KG1 (cell line): ENCODE data around the gene ARHGAP42.
A peak's percentile ranks its signal among the peaks of the same experiment; 100 is the strongest.

Source experiments
- DNase-seq: peaks from one replicate; lab custom pipeline; 2025; lab: John Stamatoyannopoulos, UW

The ARHGAP42 gene

GRCh38 chr11:100835854-100836253, 148.8 kb downstream of the ARHGAP42 start:
- no peak for DNase-seq

DNA sequence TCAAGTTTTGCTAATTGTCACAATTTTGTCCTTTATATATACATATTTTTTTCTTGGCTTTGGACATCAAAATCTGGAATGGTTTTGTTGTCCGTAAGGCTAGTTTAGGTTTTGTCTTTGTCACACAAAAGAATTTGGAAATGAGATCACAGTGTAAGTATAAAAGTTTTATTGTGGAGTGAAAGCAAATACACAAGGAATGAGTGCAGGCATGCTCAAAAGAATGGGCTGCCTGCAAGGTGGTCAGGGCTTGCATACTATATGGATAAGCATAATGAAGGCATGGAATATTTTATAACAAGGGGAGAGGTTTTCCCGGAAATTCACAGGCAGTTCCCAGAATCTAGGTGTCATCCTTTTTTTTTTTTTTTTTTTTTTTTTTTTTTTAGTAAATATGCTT, 150.2 kb downstream of the ARHGAP42 start:
- DNase-seq = no peak

GRCh38 chr11:100841711-100842407, 154.8 kb downstream of the ARHGAP42 start:
- DNase-seq = no peak

DNA sequence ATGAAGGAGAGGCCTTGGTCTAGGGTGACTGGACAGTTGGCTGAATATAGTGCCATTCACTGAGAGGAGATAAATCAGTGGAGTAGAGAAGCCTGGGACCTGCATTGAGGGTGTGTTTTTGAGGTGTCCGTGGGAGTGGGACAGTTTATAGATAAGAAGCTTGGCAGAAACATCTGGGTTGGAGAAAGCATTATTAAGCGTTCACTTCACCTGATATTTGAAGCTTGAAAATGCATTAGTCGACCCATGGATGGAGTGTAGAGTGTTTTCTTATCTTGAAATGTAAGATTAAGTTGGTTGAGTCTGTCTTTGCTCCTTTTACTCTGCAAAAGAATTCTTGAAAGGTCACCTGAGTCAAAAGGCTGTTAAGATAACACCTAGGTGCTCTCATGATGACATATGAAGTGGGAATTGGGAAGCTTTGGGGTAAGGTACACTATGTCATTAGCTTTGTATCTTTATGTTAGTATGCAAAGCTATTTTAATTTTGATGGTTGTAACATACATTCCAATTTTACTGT, 160.7 kb downstream of the ARHGAP42 start:
- no peak for DNase-seq

DNA sequence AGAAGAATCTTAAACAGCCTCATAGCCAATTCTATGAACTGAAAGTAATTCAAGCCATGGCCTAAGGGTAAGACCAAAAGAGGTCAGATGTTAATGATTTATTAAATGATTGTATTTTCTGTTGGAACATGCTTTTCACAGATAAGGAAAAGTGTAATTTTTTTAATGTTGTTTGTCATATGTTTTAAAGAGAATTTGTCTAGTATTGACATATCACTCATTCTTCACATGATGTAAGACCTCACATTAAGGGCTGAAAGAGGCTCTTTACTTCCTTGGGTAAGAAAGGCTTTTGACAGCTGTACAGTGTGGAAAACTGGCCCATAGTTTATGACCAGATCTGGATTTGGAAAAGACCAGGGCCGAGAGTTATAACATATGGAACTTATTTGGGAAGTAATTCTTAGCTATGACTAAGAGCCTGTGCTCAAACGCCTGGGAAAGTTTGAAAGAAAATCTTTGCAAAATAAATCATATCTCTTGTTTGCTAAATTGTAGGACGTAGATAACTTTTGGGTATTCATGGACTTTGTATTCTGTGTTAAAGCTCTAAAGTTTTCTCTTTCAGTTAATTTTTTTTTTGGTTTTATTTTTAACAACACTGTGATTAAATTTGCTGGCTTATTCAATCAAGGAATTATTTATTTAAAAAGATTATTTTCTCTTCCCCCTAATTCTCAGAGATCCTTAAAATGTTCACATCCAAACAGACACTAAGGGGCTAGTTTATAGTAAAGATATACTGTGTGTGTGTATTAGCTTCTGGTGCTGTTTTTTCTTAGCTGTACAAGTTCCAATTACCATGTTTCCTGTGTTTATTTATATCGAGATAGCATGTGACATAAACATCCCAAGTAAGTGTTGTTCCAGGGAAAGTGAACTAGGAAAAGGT, 162.2 kb downstream of the ARHGAP42 start:
- no peak for DNase-seq

DNA sequence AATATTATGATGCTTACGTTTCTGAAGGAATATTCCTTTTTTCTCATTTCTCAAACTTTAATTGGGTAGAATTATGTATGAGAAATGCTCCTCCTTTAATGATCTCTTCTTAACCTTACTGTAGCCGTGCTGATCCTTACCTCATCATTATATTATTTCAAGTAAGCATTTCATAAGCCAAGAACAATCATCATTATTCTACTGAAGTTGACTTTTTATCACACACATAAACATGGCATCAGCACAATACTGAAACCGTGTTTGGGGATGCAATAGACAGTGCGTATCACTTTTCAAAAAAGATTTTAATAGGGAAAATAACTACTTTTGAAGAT, 162.8 kb downstream of the ARHGAP42 start:
- no peak for DNase-seq

GRCh38 chr11:100851147-100851546, 164.1 kb downstream of the ARHGAP42 start:
- no peak for DNase-seq

- DNase-seq = no peak
Measured at GRCh38 chr11:100851584-100852152, 164.6 kb downstream of the ARHGAP42 start.

DNA sequence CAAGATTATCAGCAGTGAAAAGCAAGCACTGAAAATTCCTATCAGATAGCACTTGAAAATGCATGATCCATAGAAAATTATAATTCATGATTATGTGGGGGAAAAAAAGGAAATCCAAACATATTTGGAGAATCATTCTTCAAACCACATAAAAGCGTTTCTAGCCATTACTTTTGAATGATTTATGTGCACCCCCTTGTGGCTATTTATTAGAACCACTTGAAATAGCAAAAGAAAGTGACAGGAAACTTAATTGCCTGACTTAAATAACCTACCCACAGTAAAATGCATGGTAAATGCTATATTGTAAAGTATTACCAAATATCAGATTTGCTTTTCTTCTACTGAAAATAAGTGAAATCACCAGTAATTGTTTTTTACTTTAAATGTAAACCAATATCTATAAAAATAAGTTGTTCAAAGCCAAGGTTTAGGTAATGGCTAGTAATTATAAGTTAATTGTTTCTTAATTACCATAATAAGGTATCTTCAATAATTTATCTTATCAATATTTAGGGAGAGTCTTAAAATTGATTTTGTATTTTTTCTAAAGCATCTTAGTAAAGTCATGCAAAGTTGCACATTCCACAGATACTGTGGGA, 168.5 kb downstream of the ARHGAP42 start:
- peak; percentile 23 for DNase-seq

DNA sequence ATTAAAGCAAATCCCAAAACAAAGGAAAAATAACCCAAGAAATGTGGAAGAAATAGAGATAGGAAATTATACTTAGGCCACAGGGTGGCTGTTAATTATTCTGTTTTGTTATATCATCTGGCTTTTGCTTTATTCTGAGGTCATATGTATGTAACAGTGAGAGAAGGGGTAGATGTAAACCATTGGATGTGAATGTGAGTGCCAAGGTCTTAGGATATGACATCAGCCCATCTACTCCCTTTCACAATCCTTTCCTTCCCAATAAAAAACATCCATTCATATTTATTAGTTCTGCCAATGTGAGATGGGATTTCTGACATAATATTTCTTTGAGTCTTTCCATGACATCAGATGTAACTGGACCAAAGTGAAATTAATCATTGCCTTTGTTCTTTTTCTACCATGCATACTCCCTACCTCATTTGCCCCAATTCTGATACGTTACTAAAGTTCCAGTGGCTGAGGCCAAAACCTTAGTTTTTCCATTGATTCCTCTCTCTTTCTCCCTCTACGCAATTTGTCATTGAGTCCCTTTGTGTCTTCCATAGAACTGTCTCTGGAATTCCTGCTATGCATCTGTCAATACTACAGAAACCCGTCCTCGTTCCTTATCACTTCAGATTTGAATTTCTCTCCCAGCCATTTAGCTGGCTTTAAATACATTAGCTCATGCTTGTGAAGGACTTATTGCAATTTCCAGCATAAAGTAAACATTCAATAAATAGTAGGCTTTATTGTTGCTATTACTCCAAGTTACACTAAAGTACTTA, 170.3 kb downstream of the ARHGAP42 start:
- no peak for DNase-seq

- DNase-seq = no peak
Measured at GRCh38 chr11:100860318-100861155, 173.4 kb downstream of the ARHGAP42 start.

- DNase-seq = no peak
Measured at GRCh38 chr11:100861212-100861611, 174.1 kb downstream of the ARHGAP42 start.

DNA sequence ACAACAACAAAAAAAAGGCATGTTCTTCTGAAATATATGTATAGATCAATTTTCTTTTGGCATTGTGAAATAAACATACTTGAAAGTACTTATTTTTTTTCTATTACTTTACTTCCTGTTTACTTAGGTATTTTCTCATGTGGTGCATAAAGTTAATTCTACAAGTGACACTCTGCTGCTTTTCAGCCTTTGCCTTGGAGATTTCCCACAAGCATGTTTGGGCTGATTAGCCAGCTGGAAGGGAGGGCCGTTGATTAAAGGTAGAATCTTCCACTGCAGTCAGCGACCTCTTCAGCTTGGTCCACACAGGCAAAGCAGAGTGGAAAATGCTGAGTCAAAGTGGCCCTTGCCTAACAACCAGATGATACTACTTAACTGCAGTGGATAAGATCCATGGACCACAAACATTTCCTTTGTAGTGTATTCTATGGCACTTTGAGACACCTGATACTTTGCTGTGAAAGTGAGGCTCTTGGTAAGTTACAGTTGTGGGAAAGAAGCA, 176.0 kb downstream of the ARHGAP42 start:
- DNase-seq = peak; percentile 32

DNA sequence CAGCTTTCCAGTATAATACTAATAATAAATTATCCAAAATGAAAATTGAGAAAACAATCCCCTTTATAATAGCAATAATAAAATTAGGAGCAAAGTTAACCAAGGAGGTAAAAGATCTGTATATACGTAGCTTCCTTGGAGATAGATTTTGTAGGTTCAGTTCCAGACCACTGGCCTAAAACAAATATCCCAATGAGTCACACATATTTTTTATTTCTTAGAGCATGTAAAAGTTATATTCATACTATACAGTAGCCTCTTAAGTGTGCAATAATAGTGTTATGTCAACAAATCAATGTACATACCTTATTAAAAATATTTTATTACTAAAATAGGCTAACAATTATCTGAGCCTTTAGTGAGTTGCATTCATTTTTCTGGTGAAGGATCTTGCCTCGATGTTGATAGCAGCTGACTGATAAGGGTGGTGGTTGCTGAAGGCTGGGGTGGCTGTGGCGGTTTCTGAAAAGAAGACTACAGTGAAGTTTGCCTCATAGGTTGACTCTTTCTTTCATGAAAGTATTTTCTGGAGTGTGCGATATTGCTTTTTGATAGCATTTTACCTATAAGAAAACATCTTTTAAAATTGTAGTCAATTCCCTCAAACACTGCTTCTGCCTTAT, 178.5 kb downstream of the ARHGAP42 start:
- no peak for DNase-seq

DNA sequence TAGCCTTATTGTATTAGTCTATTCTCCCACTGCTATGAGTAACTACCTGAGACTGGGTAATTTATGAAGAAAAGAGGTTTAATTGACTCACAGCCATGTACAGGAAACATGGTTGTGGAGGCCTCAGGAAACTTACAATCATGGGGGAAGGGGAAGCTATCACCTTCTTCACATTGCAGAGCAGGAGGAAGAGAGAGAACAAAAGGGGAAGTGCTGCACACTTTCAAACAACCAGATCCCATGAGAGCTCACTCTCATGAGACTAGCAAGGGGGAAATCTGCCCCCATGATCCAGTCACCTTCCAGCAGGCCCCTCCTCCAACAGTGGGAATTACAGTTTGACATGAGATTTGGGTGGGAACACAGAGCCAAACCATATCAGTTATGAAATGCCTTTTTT, 179.4 kb downstream of the ARHGAP42 start:
- peak; percentile 31 for DNase-seq

DNA sequence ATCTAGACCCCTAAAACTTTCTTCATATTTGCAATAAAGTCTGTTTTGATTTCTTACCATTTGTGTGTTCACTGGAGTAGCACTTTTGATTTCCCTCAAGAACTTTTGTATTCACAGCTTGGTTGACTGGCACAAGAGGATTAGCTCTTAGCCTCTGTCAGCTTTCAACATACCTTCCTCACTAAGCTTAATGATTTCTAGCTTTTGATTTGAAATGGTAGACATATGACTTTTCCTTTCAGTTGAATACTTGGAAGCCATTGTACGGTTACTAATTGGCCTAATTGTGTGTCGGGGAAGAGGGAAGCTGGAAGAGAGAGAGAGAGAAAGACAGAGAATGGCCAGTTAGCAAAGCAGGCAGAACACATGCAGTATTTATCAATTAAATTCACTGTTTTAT, 180.5 kb downstream of the ARHGAP42 start:
- no peak for DNase-seq

GRCh38 chr11:100869328-100869727, 182.2 kb downstream of the ARHGAP42 start:
- DNase-seq = no peak

- DNase-seq = no peak
Measured at GRCh38 chr11:100870138-100870537, 183.1 kb downstream of the ARHGAP42 start.

DNA sequence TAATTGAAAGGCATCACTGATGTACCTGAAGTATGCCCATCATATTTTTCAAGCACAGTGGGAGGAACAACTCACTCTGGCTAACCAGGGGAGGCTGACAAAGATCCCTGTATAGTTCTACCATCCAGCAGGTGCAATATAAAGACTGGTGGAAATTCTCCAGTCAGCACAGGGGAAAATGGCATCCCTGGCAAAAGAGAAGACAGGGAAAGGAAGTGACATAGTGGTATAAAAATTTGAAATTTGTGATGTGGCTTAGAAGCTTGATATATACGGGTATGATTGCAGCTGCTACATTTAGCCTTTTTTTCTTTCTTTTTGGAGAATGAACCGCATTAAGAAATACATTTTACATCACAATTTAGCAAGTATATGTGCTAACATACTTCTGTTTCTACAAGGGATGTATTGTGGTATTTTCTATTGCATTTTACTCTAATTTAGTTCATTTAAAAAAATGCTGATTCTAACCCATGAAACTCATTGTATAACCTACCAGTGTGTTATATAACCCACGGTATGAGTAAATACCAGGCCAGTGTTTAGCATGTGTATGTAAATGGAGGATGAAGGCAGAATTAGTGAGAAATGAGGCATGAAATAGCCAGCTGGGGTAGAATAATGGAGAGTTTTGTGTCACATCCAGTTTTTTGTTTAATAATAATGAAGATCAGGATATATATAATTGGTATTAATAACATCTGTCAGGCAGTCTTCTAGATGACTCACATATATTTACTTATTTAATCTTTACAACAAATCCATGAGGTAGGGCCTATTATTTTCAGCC, 186.1 kb downstream of the ARHGAP42 start:
- no peak for DNase-seq
